HepG2 (cell line): Measurements from ENCODE around the gene ZFAND4. TPM values are rescaled to one million over a fixed set of nuclear protein-coding genes. Genes with fewer than 3 reads are reported as not detected.

Source experiments
- CREB3 ChIP-seq: sonication (generic); formaldehyde crosslinking; IDR thresholded peaks from 2 replicates; pipeline ENCODE4 v1.5.0; 2020; ENCODE audit warnings: missing genetic modification reagents
- DRAP1 ChIP-seq: IDR thresholded peaks from 2 replicates; pipeline ENCODE4 v1.6.1; 2016; ENCODE audit warnings: missing genetic modification reagents, missing compliant biosample characterization
- ELF1 ChIP-seq: sonication (generic); formaldehyde crosslinking; IDR thresholded peaks from 2 replicates; pipeline ENCODE4 v1.4.0; 2020; ENCODE audit warnings: missing genetic modification reagents
- FOXA3 ChIP-seq: IDR thresholded peaks from 2 replicates; pipeline ENCODE4 v1.6.1; 2016; ENCODE audit warnings: missing genetic modification reagents, missing compliant biosample characterization
- FOXO1 ChIP-seq: sonication (generic); formaldehyde crosslinking; IDR thresholded peaks from 2 replicates; pipeline ENCODE4 v1.4.0; 2020; ENCODE audit warnings: missing genetic modification reagents
- JUN ChIP-seq: sonication (generic); formaldehyde crosslinking; IDR thresholded peaks from 2 replicates; pipeline ENCODE4 v1.4.0; 2020; ENCODE audit warnings: mild to moderate bottlenecking, missing genetic modification reagents
- KMT2A ChIP-seq: sonication (generic); formaldehyde crosslinking; IDR thresholded peaks from 2 replicates; pipeline ENCODE4 v1.4.0; 2020; ENCODE audit warnings: missing genetic modification reagents
- NCOR1 ChIP-seq: fragments of 200-600 bp; sonication (generic); IDR thresholded peaks from 2 replicates; pipeline ENCODE4 v1.7.0; 2017; ENCODE audit warnings: antibody characterized with exemption, low read length, borderline replicate concordance
- NFAT5 ChIP-seq: sonication (generic); formaldehyde crosslinking; IDR thresholded peaks from 2 replicates; pipeline ENCODE4 v1.4.0; 2020; ENCODE audit warnings: missing genetic modification reagents
- ZNF557 ChIP-seq: sonication (generic); formaldehyde crosslinking; IDR thresholded peaks from 2 replicates; pipeline ENCODE4 v1.4.0; 2020; ENCODE audit warnings: missing genetic modification reagents
- ZNF605 ChIP-seq: sonication (generic); formaldehyde crosslinking; IDR thresholded peaks from 2 replicates; pipeline ENCODE4 v1.8.0; 2022; ENCODE audit warnings: mild to moderate bottlenecking, missing genetic modification reagents
- ZNF724P ChIP-seq: sonication (generic); formaldehyde crosslinking; IDR thresholded peaks from 2 replicates; pipeline ENCODE4 v1.8.0; 2022; ENCODE audit warnings: missing genetic modification reagents, borderline replicate concordance
- ZNF839 ChIP-seq: sonication (generic); formaldehyde crosslinking; IDR thresholded peaks from 2 replicates; pipeline ENCODE4 v1.4.0; 2020; ENCODE audit warnings: missing genetic modification reagents, mild to moderate bottlenecking, borderline replicate concordance
- polyA plus RNA-seq, 8 experiments: library from polyadenylated mRNA; depleted of rRNA in 3 of 8; stranded (reverse) in 7 of 8; unstranded in 1 of 8; fragments of >200 nt; fragmentation: Illumina TruSeq in 4 of 8; extraction: Trizol in 4 of 8; gene quantifications; 2 replicates each; pipeline versions ENCODE4 v1.2.1 to v1.2.3, GENCODE V29; 2011 to 2016; ENCODE audit warnings: low read depth in 4 of 8, missing spikeins in 1 of 8, mixed read lengths in 1 of 8; ENCODE audit not compliant: insufficient read depth in 1 of 8
- total RNA-seq, 5 experiments: library from RNA; depleted of rRNA; stranded (reverse); fragments of >200 nt; fragmentation: Illumina TruSeq; extraction: Trizol; gene quantifications; 2 replicates each; pipeline ENCODE4 v1.2.3, GENCODE V29; 2016; ENCODE audit warnings: low read depth in 1 of 5
- TF ChIP-seq, protein P1 (sequence below): sonication (generic); formaldehyde crosslinking; IDR thresholded peaks from 2 replicates; pipeline ENCODE4 v1.5.1; 2020; ENCODE audit warnings: mild to moderate bottlenecking, missing genetic modification reagents, moderate library complexity
- TF ChIP-seq, protein P2 (sequence below): sonication (generic); formaldehyde crosslinking; IDR thresholded peaks from 2 replicates; pipeline ENCODE4 v1.9.0; 2022; ENCODE audit warnings: missing genetic modification reagents, mild to moderate bottlenecking, borderline replicate concordance
- TF ChIP-seq, protein P3 (sequence below): IDR thresholded peaks from 2 replicates; pipeline ENCODE4 v1.6.1; 2018; ENCODE audit warnings: missing genetic modification reagents

Gene ZFAND4
- total and polyA plus RNA-seq, 2 of the 13 experiments (the other 11 are each of a cell fraction or from before 2014, with no cell fraction given): 2.9 to 9.2 TPM

DNA sequence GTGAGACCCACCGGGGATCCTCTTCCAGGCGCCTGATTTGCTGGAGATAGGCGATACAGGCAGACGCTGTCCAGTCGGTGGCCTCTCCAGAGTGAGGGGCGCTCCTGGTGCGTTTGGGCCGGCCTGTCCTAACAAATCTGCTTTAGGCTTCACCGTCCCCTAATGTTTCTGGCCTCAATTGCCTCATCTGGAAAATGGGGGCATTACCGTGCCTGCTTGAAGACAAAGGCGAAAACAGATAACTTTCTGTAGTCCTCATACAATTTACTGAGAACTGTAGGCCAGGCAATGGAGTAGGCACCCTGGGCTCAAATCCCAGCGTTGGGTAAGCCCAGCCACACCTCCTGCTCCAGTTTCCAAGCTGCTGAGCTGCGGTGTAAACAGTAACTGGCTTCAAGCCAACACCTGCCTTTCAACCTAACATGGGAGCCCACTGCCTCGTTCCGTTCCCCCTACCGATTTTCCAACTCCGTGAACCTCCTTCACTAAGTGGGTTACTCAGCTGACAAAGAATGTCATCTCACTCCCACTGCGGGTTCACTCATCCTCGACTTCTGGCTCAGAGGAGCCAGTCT lies 589 bp upstream of the ZFAND4 start (continued):
- TF ChIP-seq, protein P1, sequence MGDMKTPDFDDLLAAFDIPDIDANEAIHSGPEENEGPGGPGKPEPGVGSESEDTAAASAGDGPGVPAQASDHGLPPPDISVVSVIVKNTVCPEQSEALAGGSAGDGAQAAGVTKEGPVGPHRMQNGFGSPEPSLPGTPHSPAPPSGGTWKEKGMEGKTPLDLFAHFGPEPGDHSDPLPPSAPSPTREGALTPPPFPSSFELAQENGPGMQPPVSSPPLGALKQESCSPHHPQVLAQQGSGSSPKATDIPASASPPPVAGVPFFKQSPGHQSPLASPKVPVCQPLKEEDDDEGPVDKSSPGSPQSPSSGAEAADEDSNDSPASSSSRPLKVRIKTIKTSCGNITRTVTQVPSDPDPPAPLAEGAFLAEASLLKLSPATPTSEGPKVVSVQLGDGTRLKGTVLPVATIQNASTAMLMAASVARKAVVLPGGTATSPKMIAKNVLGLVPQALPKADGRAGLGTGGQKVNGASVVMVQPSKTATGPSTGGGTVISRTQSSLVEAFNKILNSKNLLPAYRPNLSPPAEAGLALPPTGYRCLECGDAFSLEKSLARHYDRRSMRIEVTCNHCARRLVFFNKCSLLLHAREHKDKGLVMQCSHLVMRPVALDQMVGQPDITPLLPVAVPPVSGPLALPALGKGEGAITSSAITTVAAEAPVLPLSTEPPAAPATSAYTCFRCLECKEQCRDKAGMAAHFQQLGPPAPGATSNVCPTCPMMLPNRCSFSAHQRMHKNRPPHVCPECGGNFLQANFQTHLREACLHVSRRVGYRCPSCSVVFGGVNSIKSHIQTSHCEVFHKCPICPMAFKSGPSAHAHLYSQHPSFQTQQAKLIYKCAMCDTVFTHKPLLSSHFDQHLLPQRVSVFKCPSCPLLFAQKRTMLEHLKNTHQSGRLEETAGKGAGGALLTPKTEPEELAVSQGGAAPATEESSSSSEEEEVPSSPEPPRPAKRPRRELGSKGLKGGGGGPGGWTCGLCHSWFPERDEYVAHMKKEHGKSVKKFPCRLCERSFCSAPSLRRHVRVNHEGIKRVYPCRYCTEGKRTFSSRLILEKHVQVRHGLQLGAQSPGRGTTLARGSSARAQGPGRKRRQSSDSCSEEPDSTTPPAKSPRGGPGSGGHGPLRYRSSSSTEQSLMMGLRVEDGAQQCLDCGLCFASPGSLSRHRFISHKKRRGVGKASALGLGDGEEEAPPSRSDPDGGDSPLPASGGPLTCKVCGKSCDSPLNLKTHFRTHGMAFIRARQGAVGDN (CRISPR knock-in tag): peak; percentile 55; the same call in 1 of the 2 replicates
- no peak for TF ChIP-seq ZNF557 (CRISPR knock-in tag)
- peak; percentile 42; the same call in 1 of the 2 replicates for TF ChIP-seq FOXA3
- TF ChIP-seq DRAP1 (CRISPR knock-in tag): no peak
- TF ChIP-seq KMT2A (CRISPR knock-in tag): no peak
- 0 out of 2 replicates have a peak, but pooled peaks have one; percentile 0 for TF ChIP-seq ZNF605 (CRISPR knock-in tag)
- TF ChIP-seq ZNF839 (CRISPR knock-in tag): 0 out of 2 replicates have a peak, but pooled peaks have one; percentile 44
- no peak for TF ChIP-seq ELF1
- TF ChIP-seq FOXO1 (CRISPR knock-in tag): 0 out of 2 replicates have a peak, but pooled peaks have one; percentile 17
- TF ChIP-seq CREB3 (CRISPR knock-in tag): no peak
- TF ChIP-seq ZNF724P: no peak
- TF ChIP-seq, protein P2, sequence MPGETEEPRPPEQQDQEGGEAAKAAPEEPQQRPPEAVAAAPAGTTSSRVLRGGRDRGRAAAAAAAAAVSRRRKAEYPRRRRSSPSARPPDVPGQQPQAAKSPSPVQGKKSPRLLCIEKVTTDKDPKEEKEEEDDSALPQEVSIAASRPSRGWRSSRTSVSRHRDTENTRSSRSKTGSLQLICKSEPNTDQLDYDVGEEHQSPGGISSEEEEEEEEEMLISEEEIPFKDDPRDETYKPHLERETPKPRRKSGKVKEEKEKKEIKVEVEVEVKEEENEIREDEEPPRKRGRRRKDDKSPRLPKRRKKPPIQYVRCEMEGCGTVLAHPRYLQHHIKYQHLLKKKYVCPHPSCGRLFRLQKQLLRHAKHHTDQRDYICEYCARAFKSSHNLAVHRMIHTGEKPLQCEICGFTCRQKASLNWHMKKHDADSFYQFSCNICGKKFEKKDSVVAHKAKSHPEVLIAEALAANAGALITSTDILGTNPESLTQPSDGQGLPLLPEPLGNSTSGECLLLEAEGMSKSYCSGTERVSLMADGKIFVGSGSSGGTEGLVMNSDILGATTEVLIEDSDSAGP (CRISPR knock-in tag): peak; percentile 11
- TF ChIP-seq, protein P3, sequence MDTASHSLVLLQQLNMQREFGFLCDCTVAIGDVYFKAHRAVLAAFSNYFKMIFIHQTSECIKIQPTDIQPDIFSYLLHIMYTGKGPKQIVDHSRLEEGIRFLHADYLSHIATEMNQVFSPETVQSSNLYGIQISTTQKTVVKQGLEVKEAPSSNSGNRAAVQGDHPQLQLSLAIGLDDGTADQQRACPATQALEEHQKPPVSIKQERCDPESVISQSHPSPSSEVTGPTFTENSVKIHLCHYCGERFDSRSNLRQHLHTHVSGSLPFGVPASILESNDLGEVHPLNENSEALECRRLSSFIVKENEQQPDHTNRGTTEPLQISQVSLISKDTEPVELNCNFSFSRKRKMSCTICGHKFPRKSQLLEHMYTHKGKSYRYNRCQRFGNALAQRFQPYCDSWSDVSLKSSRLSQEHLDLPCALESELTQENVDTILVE (CRISPR knock-in tag): no peak
- TF ChIP-seq NFAT5 (CRISPR knock-in tag): no peak; the same call in 1 of the 2 replicates
- no peak for TF ChIP-seq JUN
- no peak for TF ChIP-seq NCOR1
